GM19397 (cell line): ENCODE data around the gene MAGI2.
"Not testable (repeated sequence)": the region's sequence is repeated elsewhere in the genome, so short reads cannot be mapped to it uniquely, and the experiment has no call there.

Experiments
- ATAC-seq: cut with Tn5 transposase; IDR thresholded peaks from one replicate; pipeline ENCODE4 v1.9.1; 2021; ENCODE audit warnings: mild to moderate bottlenecking, moderate library complexity; ENCODE audit not compliant: unreplicated experiment

MAGI2 gene

GRCh38 chr7:78329001-78329655 is 1124.3 kb downstream of the MAGI2 start:
- ATAC-seq = no peak

GRCh38 chr7:78327718-78328117 is 1125.7 kb downstream of the MAGI2 start:
- ATAC-seq = no peak

- no peak for ATAC-seq
Measured at GRCh38 chr7:78326876-78327275, 1126.6 kb downstream of the MAGI2 start.

- ATAC-seq = no peak
Measured at GRCh38 chr7:78326189-78326588, 1127.3 kb downstream of the MAGI2 start.

GRCh38 chr7:78323118-78323517 is 1130.3 kb downstream of the MAGI2 start:
- no peak for ATAC-seq

GRCh38 chr7:78322231-78322630 is 1131.2 kb downstream of the MAGI2 start:
- not testable (repeated sequence) for ATAC-seq

- no peak for ATAC-seq
Measured at GRCh38 chr7:78317371-78317770, 1136.1 kb downstream of the MAGI2 start.

GRCh38 chr7:78316110-78316509 is 1137.4 kb downstream of the MAGI2 start:
- ATAC-seq = no peak

GRCh38 chr7:78315119-78315518 is 1138.3 kb downstream of the MAGI2 start:
- no peak for ATAC-seq

GRCh38 chr7:78311181-78311580 is 1142.3 kb downstream of the MAGI2 start:
- ATAC-seq = no peak

- ATAC-seq = no peak
Measured at GRCh38 chr7:78307892-78308291, 1145.6 kb downstream of the MAGI2 start.

GRCh38 chr7:78306634-78307033 is 1146.8 kb downstream of the MAGI2 start:
- no peak for ATAC-seq

GRCh38 chr7:78301407-78301806 is 1152.1 kb downstream of the MAGI2 start:
- ATAC-seq = no peak

- ATAC-seq = no peak
Measured at GRCh38 chr7:78299088-78299487, 1154.4 kb downstream of the MAGI2 start.

- ATAC-seq = no peak
Measured at GRCh38 chr7:78296644-78297371, 1156.7 kb downstream of the MAGI2 start.

- ATAC-seq = no peak
Measured at GRCh38 chr7:78296046-78296597, 1157.3 kb downstream of the MAGI2 start.

GRCh38 chr7:78289471-78289870 is 1164.0 kb downstream of the MAGI2 start:
- not testable (repeated sequence) for ATAC-seq

GRCh38 chr7:78284945-78285344 is 1168.5 kb downstream of the MAGI2 start:
- no peak for ATAC-seq

- ATAC-seq = no peak
Measured at GRCh38 chr7:78280276-78280675, 1173.2 kb downstream of the MAGI2 start.

- ATAC-seq = no peak
Measured at GRCh38 chr7:78279457-78279856, 1174.0 kb downstream of the MAGI2 start.

- ATAC-seq = no peak
Measured at GRCh38 chr7:78279032-78279431, 1174.4 kb downstream of the MAGI2 start.

- no peak for ATAC-seq
Measured at GRCh38 chr7:78267141-78267540, 1186.3 kb downstream of the MAGI2 start.
